GM13976 (cell line): Measurements from ENCODE around the gene IP6K2.
A peak's percentile ranks its signal among the peaks of the same experiment; 100 is the strongest.

Experiments used
- DNase-seq: peaks from one replicate; pipeline ENCODE4 v3.0.0; 2012; ENCODE audit warnings: low spot score
- CTCF ChIP-seq: IDR thresholded peaks from 2 replicates; pipeline ENCODE4 v1.5.1; 2012; ENCODE audit warnings: borderline replicate concordance, mild to moderate bottlenecking; ENCODE audit not compliant: insufficient read depth; ENCODE audit errors: extremely low read depth, missing control alignments, control extremely low read depth
- in situ Hi-C: fragments of 300-500 bp; cut with MboI; formaldehyde crosslinking; loops from one replicate; pipeline ENCODE4 v1.12.0; 2022; ENCODE audit warnings: low sequenced_read_pairs, mixed read lengths, inconsistent platforms; ENCODE audit not compliant: unreplicated experiment

Gene IP6K2

GRCh38 chr3:48656841-48657281 lies 60.2 kb downstream of the IP6K2 start:
- DNase-seq = no peak
- in situ Hi-C loops = no loop called here
- no peak for TF ChIP-seq CTCF

GRCh38 chr3:48656061-48656840 lies 60.8 kb downstream of the IP6K2 start:
- peak; percentile 92 for DNase-seq
- in situ Hi-C loops = no loop called here
- TF ChIP-seq CTCF = peak; percentile 80

DNA sequence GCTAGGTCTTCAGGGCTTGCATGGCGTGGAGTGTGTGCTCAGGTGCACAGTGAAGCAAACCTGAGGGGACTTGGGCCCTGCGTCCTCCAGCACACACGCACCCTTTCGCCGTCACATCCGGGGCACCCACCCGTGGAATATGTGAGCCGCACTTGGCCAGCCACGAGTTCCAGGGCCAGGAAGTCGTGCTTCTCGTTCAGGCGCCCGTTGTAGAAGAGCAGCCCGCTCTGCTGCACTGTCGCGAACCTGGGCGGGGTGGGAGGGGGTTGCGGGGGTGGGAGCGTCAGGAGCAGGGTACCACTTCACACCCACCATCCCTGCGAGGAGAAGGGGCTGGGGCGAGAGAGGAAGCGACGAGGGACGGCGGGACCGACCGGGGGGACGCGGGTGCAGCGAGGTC lies 61.4 kb downstream of the IP6K2 start:
- TF ChIP-seq CTCF = no peak
- peak; percentile 65 for DNase-seq
- in situ Hi-C loops = no loop called here

- no peak for TF ChIP-seq CTCF
- DNase-seq = no peak
- in situ Hi-C loops = no loop called here
Observed at GRCh38 chr3:48655063-48655462, 62.0 kb downstream of the IP6K2 start.

DNA sequence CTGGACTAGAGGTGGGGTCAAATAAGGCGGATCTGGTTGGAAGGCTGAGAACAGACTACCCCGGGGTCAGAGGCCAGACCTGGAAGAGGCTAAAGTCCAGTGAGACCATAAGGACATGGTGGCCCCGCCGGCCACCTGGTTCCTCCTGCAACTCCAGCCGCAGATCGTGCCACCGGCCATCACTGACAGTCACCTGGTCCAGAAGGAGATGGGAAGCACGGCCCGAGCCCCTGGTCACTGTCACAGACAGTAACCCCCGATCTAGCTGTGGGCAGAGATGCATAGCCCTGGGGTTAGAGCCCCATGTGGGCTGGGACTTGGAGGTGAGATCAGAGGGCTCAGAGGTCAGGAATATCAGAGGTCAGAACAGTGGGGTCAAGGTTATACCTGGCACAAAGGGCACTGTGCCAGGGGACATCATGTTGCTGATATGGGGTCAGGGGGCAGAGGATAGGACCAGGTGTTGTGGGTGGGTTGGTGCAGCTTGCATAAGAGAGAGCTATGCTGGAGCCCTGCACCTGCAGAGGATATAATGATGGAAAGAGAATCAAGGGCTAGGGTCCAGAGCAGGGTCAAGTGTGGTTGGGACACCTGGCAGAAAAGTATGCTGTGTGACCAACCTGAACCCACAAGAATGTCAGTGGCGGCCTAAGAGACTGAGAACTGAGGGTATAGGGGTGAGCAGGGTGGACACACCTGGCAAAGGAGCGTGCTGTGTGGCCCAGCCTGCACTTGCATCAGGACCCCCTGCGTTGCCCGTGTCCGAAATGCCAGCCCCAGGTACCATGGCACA lies 63.9 kb downstream of the IP6K2 start:
- DNase-seq = no peak
- no peak for TF ChIP-seq CTCF
- in situ Hi-C loops = no loop called here

GRCh38 chr3:48651771-48652170 lies 65.2 kb downstream of the IP6K2 start:
- no peak for TF ChIP-seq CTCF
- DNase-seq = no peak
- in situ Hi-C loops = no loop called here
